WTC11 (cell line): ENCODE results near the gene CYP24A1. TPM values are rescaled to one million over a fixed set of nuclear protein-coding genes. Genes with fewer than 3 reads are reported as not detected.

Source experiments
- ATAC-seq: fragments of 200-7000 bp; cut with Tn5 transposase; 2 replicates; pipeline ENCODE4 v1.10.0; 2021; ENCODE audit warnings: mild to moderate bottlenecking, moderate library complexity
- CTCF ChIA-PET: fragments of 300-600 bp; sonication (Branson Sonifier 250); formaldehyde crosslinking; loops from one replicate; lab custom pipeline; 2021; ENCODE audit warnings: antibody characterized with exemption; lab: Charles Lee
- POLR2A ChIA-PET: fragments of 350-600 bp; sonication (Branson Sonifier 250); formaldehyde crosslinking; loops from one replicate; lab custom pipeline; 2021; ENCODE audit warnings: antibody characterized with exemption; lab: Charles Lee
- DNase-seq: peaks from one replicate; pipeline ENCODE4 v3.0.0; 2021; ENCODE audit warnings: low spot score
- H3K27ac Mint-ChIP-seq: 2 replicates; pipeline ENCODE4 v1.8.0; 2021; ENCODE audit warnings: mixed read lengths
- H3K27me3 Mint-ChIP-seq: 2 replicates; pipeline ENCODE4 v1.8.0; 2021; ENCODE audit warnings: low read depth, mild to moderate bottlenecking, moderate library complexity, mixed read lengths
- H3K36me3 Mint-ChIP-seq: 2 replicates; pipeline ENCODE4 v1.8.0; 2021; ENCODE audit warnings: mixed read lengths
- H3K4me1 Mint-ChIP-seq: 2 replicates; pipeline ENCODE4 v1.8.0; 2022; ENCODE audit warnings: mixed read lengths
- H3K4me3 Mint-ChIP-seq: 2 replicates; pipeline ENCODE4 v1.8.0; 2021; ENCODE audit warnings: mild to moderate bottlenecking, moderate library complexity, mixed read lengths
- H3K9me3 Mint-ChIP-seq: 2 replicates; pipeline ENCODE4 v1.8.0; 2021; ENCODE audit warnings: mixed read lengths
- ATF3 ChIP-seq: sonication (generic); formaldehyde crosslinking; conservative IDR thresholded peaks from 2 replicates; pipeline ENCODE4 v1.8.1; 2022; ENCODE audit warnings: mild to moderate bottlenecking, missing genetic modification reagents
- CREB1 ChIP-seq: sonication (generic); formaldehyde crosslinking; IDR thresholded peaks from 2 replicates; pipeline ENCODE4 v1.8.0; 2023; ENCODE audit warnings: mild to moderate bottlenecking, missing genetic modification reagents
- E2F1 ChIP-seq: sonication (generic); formaldehyde crosslinking; IDR thresholded peaks from 2 replicates; pipeline ENCODE4 v1.8.0; 2022; ENCODE audit warnings: mild to moderate bottlenecking, missing genetic modification reagents
- E2F5 ChIP-seq: sonication (generic); formaldehyde crosslinking; IDR thresholded peaks from 2 replicates; pipeline ENCODE4 v1.8.1; 2022; ENCODE audit warnings: mild to moderate bottlenecking, moderate library complexity, missing genetic modification reagents
- ELF4 ChIP-seq: sonication (generic); formaldehyde crosslinking; IDR thresholded peaks from 2 replicates; pipeline ENCODE4 v1.8.1; 2022; ENCODE audit warnings: low read depth, mild to moderate bottlenecking, moderate library complexity, missing genetic modification reagents
- IRF1 ChIP-seq: sonication (generic); formaldehyde crosslinking; IDR thresholded peaks from 2 replicates; pipeline ENCODE4 v1.8.0; 2023; ENCODE audit warnings: missing genetic modification reagents
- KAT7 ChIP-seq: sonication (generic); formaldehyde crosslinking; IDR thresholded peaks from 2 replicates; pipeline ENCODE4 v1.8.1; 2023; ENCODE audit warnings: missing genetic modification reagents, mild to moderate bottlenecking, borderline replicate concordance
- MAX ChIP-seq: sonication (generic); formaldehyde crosslinking; IDR thresholded peaks from 2 replicates; pipeline ENCODE4 v1.8.0; 2022; ENCODE audit warnings: mild to moderate bottlenecking, missing genetic modification reagents
- NFE2L1 ChIP-seq: sonication (generic); formaldehyde crosslinking; IDR thresholded peaks from 2 replicates; pipeline ENCODE4 v1.8.1; 2023; ENCODE audit warnings: missing genetic modification reagents
- SMAD3 ChIP-seq: sonication (generic); formaldehyde crosslinking; IDR thresholded peaks from 2 replicates; pipeline ENCODE4 v1.8.0; 2022; ENCODE audit warnings: missing genetic modification reagents, mild to moderate bottlenecking, borderline replicate concordance
- SMAD4 ChIP-seq: sonication (generic); formaldehyde crosslinking; IDR thresholded peaks from 2 replicates; pipeline ENCODE4 v1.8.0; 2022; ENCODE audit warnings: mild to moderate bottlenecking, missing genetic modification reagents
- SP1 ChIP-seq: sonication (generic); formaldehyde crosslinking; conservative IDR thresholded peaks from 2 replicates; pipeline ENCODE4 v1.8.1; 2022; ENCODE audit warnings: missing genetic modification reagents
- TEAD4 ChIP-seq: sonication (generic); formaldehyde crosslinking; IDR thresholded peaks from 2 replicates; pipeline ENCODE4 v1.8.0; 2022; ENCODE audit warnings: mild to moderate bottlenecking, missing genetic modification reagents
- USF2 ChIP-seq: sonication (generic); formaldehyde crosslinking; IDR thresholded peaks from 2 replicates; pipeline ENCODE4 v1.8.1; 2023; ENCODE audit warnings: mild to moderate bottlenecking, missing genetic modification reagents, moderate library complexity
- ZNF232 ChIP-seq: sonication (generic); formaldehyde crosslinking; IDR thresholded peaks from 2 replicates; pipeline ENCODE4 v1.8.0; 2022; ENCODE audit warnings: mild to moderate bottlenecking, missing genetic modification reagents
- ZNF281 ChIP-seq: sonication (generic); formaldehyde crosslinking; IDR thresholded peaks from 2 replicates; pipeline ENCODE4 v1.8.0; 2023; ENCODE audit warnings: mild to moderate bottlenecking, missing genetic modification reagents
- ZNF317 ChIP-seq: sonication (generic); formaldehyde crosslinking; IDR thresholded peaks from 2 replicates; pipeline ENCODE4 v1.8.1; 2023; ENCODE audit warnings: low read depth, mild to moderate bottlenecking, moderate library complexity, missing genetic modification reagents, borderline replicate concordance
- ZNF396 ChIP-seq: fragments of 250-450 bp; sonication (Bioruptor Pico); IDR thresholded peaks from 2 replicates; pipeline ENCODE4 v1.8.0; 2021; ENCODE audit warnings: mild to moderate bottlenecking, moderate library complexity, borderline replicate concordance
- ZNF425 ChIP-seq: fragments of 250-450 bp; sonication (Bioruptor Pico); conservative IDR thresholded peaks from 2 replicates; pipeline ENCODE4 v1.9.0; 2021; ENCODE audit warnings: mild to moderate bottlenecking
- ZNF532 ChIP-seq: fragments of 250-450 bp; sonication (Bioruptor Pico); IDR thresholded peaks from 2 replicates; pipeline ENCODE4 v1.9.0; 2021; ENCODE audit warnings: mild to moderate bottlenecking, borderline replicate concordance
- total RNA-seq: library from RNA; stranded (reverse); gene quantifications from 3 replicates; pipeline ENCODE4 v1.2.3, GENCODE V29; 2021

The CYP24A1 gene
- total RNA-seq, 1 experiment from 2014 or later = not detected

GRCh38 chr20:54110457-54110856, 63.3 kb downstream of the CYP24A1 start:
- Mint-ChIP-seq H3K27me3 (no peaks in the 10 kb centered on the region), H3K27ac (no peak overlapping the region), H3K9me3 (no peaks in the 10 kb centered on the region), H3K4me1 (peaks cover 14% of the 10 kb centered on the region), H3K4me3 (no peak overlapping the region), H3K36me3 (no peaks in the 10 kb centered on the region)
- DNase-seq (no peak), ATAC-seq (no peak)
- CTCF ChIA-PET = interaction anchor here (0.9 kb wide), 1 partner anchor 13 kb away, joined by 3 read pairs; no protein-coding TSS in a partner anchor
- POLR2A ChIA-PET = no interaction called here
- TF ChIP-seq ATF3 (CRISPR knock-in tag) (no peak), MAX (CRISPR knock-in tag) (no peak), ZNF281 (CRISPR knock-in tag) (no peak), ZNF232 (CRISPR knock-in tag) (no peak), ELF4 (no peak), SMAD4 (CRISPR knock-in tag) (no peak), TEAD4 (CRISPR knock-in tag) (no peak), NFE2L1 (CRISPR knock-in tag) (no peak), ZNF317 (CRISPR knock-in tag) (no peak), KAT7 (CRISPR knock-in tag) (no peak), CREB1 (CRISPR knock-in tag) (no peak), SMAD3 (CRISPR knock-in tag) (no peak), SP1 (CRISPR knock-in tag) (no peak), USF2 (no peak), ZNF532 (CRISPR knock-in tag) (no peak), IRF1 (CRISPR knock-in tag) (no peak), ZNF396 (CRISPR knock-in tag) (no peak), E2F5 (no peak), ZNF425 (CRISPR knock-in tag) (no peak), E2F1 (CRISPR knock-in tag) (no peak)
